ENCODE measurements around the gene ZNF592. TPM values are rescaled to one million over a fixed set of nuclear protein-coding genes. Genes with fewer than 3 reads are reported as not detected.

The ZNF592 gene
- total and polyA plus RNA-seq, 8 donors = 3.8 to 36.8 (median 9.8) TPM

DNA sequence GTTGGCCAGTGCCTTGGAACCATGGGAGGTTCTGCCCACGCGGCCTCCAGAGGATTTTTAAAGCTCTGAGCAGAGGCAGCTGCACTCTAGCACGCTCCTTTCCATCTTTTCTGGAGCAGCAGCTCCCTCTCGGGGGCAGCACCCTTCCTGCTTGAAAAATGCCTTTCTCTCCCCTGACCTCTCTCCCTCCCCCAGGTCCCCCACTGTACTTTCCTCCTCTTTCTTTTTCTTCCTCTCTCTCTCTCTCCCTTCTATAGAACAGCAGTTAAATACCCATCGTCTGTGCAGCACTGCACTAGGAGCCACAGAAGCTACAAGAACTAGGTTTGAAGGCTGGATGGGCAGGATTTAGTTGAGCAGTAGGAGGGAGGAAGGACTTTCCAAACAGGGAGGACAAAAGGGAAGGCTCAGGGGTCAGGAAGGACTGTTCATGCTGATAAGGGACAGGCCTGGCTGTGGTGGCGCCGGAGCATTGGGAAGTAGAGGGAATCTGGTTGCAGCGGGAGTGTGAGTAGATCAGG, 73.2 kb downstream of the ZNF592 start:
- peak overlapping the region in 1 of 5 donors; percentile 93 for H3K27ac ChIP-seq
- H3K36me3 ChIP-seq = no peaks in the 10 kb centered on the region
- H3K9me3 ChIP-seq = no peaks in the 10 kb centered on the region
- no peak for TF ChIP-seq POLR2A (IDR thresholded peaks at IDR 0.05)
- no peak for TF ChIP-seq EP300 (IDR thresholded peaks at IDR 0.05)
- no peak for TF ChIP-seq POLR2AphosphoS5 (IDR thresholded peaks at IDR 0.05)
- TF ChIP-seq CTCF (IDR thresholded peaks at IDR 0.05) = no peak
- no peak overlapping the region for H3K4me3 ChIP-seq
- 72 to 84% (median 78%) methylated on average over 8 of the region's 8 CpGs for WGBS, 5 donors
- peaks cover 0 to 3% (median 0%) of the 10 kb centered on the region in 3 donors for H3K27me3 ChIP-seq
- DNase-seq = peak in 1 of 2 donors; percentile 63
- peaks cover 39 to 94% (median 61%) of the 10 kb centered on the region in 4 donors for H3K4me1 ChIP-seq
- intact Hi-C loops (cut with DNase I; ENCODE audit: low total_unique reads) = loop anchor here (10.0 kb wide), 1 partner anchor 113 kb away; no protein-coding TSS in a partner anchor

GRCh38 chr15:84822653-84823281, 74.4 kb downstream of the ZNF592 start:
- no peaks in the 10 kb centered on the region for H3K27me3 ChIP-seq
- peaks cover 27 to 86% (median 54%) of the 10 kb centered on the region in 4 donors for H3K4me1 ChIP-seq
- DNase-seq = peak in 1 of 2 donors; percentile 57
- H3K36me3 ChIP-seq = no peaks in the 10 kb centered on the region
- peak overlapping the region in 3 of 5 donors; percentile 4 to 93 (median 46) for H3K27ac ChIP-seq
- intact Hi-C loops (cut with DNase I; ENCODE audit: low total_unique reads) = loop anchor here (10.0 kb wide), 1 partner anchor 112 kb away; no protein-coding TSS in a partner anchor
- H3K4me3 ChIP-seq = no peak overlapping the region
- TF ChIP-seq POLR2A (IDR thresholded peaks at IDR 0.05) = no peak
- no peak for TF ChIP-seq EP300 (IDR thresholded peaks at IDR 0.05)
- TF ChIP-seq CTCF (IDR thresholded peaks at IDR 0.05) = no peak
- TF ChIP-seq POLR2AphosphoS5 (IDR thresholded peaks at IDR 0.05) = no peak
- H3K9me3 ChIP-seq = no peaks in the 10 kb centered on the region
- WGBS, 5 donors = 78 to 94% (median 87%) methylated on average over 4 of the region's 4 CpGs

DNA sequence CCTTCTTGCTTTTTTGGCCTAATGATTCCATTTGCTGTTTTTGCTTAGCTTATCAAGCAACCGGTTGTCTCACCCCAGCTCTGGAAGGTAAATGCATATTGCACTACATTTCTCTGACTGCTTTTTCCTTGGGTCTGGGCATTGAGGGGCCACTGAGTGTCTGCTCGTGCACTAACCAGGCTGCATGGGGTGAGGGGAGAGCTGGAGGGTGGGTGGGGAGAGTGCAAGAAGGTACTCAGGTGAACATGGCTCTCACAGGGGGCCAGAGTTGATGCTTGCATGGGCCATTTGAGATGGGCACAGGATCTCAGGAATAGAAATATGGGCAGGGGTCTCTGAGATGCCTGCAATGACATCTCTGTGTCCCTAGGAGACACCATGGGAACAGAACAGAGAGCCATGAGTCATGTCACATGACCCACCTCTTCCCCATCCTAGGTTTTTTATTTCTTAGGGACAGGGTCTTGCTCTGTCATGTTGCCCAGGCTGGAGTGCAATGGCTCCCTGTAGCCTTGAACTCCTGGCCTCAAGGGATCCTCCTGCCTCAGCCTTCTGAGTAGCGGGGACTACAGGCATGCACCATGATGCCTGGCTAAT, 75.0 kb downstream of the ZNF592 start:
- TF ChIP-seq POLR2A (IDR thresholded peaks at IDR 0.05) = no peak
- no peak for TF ChIP-seq CTCF (IDR thresholded peaks at IDR 0.05)
- no peak for TF ChIP-seq POLR2AphosphoS5 (IDR thresholded peaks at IDR 0.05)
- no peak for TF ChIP-seq EP300 (IDR thresholded peaks at IDR 0.05)
- H3K4me3 ChIP-seq = no peak overlapping the region

DNA sequence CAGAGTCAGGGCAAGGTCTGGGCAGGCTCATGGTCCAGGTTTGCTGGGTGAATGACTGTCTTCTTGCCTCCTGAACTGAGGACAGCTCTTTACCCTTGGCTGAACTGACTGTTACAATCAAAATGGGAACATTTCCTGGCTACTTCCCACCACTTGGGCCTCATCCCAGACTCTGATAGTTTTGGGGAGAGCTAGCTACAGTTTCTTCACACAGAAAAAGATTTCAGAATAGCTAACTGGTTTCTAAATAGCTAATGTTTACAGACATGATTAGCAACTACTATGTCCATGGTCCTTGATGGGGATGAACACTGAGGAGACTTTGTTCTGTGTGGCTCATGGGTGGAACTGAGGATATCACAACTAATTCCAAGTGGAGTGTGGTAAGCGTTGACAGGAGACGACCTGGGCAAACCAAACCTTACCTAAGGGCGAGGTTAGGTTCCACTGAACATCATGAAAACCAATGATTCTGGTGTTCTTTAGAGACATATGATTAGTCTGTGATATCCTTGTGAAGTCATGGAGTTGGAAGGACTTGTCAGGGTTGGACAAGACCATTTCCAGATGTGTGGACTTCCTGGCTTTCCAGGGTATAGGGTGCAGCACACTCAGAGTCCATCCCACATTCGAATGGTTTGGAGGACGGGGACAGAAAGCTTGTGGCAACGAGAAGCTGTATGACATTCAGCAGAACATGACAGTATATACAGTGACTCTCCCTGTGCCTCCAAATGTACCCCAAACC, 76.0 kb downstream of the ZNF592 start:
- peak in 1 of 2 donors; percentile 88 for DNase-seq
- Histone ChIP-seq H3K27me3 (no peaks in the 10 kb centered on the region), H3K4me3 (no peak overlapping the region), H3K9me3 (no peaks in the 10 kb centered on the region), H3K4me1 (peaks cover 11 to 81% (median 45%) of the 10 kb centered on the region in 4 donors), H3K36me3 (no peaks in the 10 kb centered on the region), H3K27ac (peak overlapping the region in 3 of 5 donors; percentile 34 to 93 (median 48))
- intact Hi-C loops (cut with DNase I; ENCODE audit: low total_unique reads) = loop anchor here (10.0 kb wide), 1 partner anchor 110 kb away; no protein-coding TSS in a partner anchor
- WGBS, 5 donors = 78 to 86% (median 80%) methylated on average over 6 of the region's 6 CpGs
- peak in 2 of 3 donors; percentile 29 to 56 for TF ChIP-seq POLR2AphosphoS5 (IDR thresholded peaks at IDR 0.05)
- TF ChIP-seq EP300 (IDR thresholded peaks at IDR 0.05) = no peak
- TF ChIP-seq CTCF (IDR thresholded peaks at IDR 0.05) = no peak
- TF ChIP-seq POLR2A (IDR thresholded peaks at IDR 0.05) = no peak

More for the DNA sequence above, 75.0 kb downstream of the ZNF592 start:
- peak overlapping the region in 2 of 5 donors; percentile 20 to 93 for H3K27ac ChIP-seq
- no peaks in the 10 kb centered on the region for H3K36me3 ChIP-seq
- intact Hi-C loops (cut with DNase I; ENCODE audit: low total_unique reads) = loop anchor here (10.0 kb wide), 1 partner anchor 111 kb away; no protein-coding TSS in a partner anchor
- no peak for DNase-seq
- H3K27me3 ChIP-seq = no peaks in the 10 kb centered on the region
- 84 to 92% (median 89%) methylated on average over 3 of the region's 3 CpGs for WGBS, 5 donors
- H3K4me1 ChIP-seq = peaks cover 21 to 86% (median 50%) of the 10 kb centered on the region in 4 donors
- H3K9me3 ChIP-seq = no peaks in the 10 kb centered on the region
